COLO829 (cell line): ENCODE results near the gene GRIFIN.

Source experiments
- DNase-seq: peaks from one replicate; pipeline ENCODE4 v3.0.0; 2012; ENCODE audit warnings: low spot score

GRIFIN gene

GRCh38 chr7:2476298-2476697 lies at the start of gene GRIFIN:
TSS of gene GRIFIN (minus strand) at chr7:2476398. CDS start at chr7:2476383, 15 bp downstream.
- DNase-seq: no peak

DNA sequence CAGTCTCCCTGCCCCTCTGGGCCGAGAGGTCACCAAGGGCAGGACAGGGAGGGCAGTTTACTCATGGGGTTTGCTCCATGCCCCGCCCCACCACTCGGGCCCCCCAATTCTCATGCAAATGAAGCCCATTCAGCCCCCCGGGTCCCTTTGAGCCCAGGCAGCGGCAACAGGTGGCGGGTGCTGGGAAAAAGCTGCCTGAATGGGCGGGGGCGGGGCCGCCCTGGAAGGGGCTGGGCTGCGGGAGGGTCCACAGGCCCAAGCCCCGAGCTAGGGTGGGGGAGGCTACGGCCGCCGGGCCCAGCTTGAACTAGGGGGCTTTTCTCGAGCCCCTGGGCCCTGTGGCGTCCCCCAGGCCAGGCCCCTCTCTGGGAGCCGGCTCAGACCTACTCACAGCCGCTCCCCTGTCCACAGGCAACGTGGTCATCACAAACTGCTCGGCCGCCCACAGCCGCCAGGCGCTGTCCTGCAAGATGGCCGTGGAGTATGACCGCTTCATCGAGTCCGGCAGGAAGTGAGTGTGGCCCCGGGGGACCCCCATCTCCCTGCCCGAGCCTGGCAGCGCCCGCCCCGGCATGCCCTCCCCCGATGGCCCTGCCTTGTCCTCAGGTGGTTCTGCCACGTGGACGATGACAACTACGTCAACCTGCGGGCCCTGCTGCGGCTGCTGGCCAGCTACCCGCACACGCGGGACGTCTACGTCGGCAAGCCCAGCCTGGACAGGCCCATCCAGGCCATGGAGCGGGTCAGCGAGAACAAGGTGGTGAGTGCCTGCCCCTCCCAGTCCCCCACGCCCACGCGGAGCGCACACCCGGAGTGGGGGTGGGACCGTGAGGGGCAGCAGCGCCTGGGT lies 48.8 kb upstream of the GRIFIN start:
- DNase-seq: no peak

DNA sequence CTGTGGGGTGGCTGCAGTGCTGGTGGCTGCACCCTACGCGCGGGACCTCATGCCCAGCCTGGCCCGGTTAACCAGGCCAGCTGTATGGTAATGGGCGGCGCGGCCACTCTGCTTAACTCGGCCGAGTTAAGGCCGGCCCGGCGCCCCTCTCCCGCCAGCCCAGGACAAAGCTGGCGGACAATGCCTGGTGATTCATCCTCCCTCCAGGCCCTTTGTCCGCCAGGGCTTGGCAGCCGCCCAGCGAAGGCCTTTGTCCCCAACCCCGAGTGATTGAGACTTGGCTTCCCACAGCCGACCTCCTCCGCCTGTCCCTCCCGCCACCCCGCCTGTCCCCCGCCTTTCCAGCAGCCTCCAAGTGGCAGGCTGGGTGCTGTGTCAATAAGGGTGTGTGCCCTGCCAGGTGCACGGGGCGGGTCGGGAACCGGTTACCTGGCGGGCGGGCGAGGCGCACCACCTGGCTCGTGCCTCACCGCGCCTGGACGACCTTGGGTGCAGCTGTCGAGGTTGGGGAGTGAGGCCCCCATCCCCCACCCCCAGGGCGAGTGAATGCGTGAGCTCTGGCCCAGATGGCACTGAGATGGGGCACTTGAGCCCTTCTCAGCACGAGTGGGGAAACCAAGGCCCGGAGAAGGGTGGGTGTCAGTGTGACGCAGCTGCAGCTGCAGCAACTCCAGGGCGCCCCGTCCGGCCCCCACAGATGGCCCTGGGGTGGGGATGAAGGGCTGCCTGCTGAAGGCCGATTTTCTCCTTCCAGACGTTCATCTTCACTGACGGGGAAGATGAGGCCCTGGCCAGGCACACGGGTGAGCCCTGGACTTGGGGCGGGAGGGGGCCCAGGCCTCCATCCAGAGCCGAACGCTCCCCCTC lies 48.0 kb upstream of the GRIFIN start:
- DNase-seq: no peak

DNA sequence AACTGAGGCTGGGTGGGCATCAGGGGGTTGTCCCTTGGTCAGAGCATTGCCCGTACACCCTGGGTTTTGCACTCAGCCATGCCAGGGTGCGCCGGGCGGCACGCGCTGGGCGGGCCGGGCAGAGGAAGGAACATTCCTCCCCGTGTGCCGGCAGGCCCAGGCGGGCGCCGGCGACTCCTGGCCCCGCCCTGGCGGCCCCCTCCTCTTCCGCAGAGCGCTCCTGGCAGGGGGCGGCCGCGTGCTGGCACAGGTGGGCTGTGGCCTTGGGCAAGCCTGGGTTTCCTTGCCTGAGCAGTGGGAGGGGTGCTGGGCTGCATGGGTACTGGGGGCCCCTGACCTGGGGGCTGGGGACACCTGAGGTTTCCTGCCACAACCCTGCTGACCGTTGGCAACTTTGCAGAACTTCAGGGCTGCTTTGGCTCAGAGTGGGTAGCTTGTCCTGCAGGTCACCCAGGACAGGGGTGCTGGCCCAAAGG lies 47.3 kb upstream of the GRIFIN start:
- no peak for DNase-seq

- DNase-seq: peak; percentile 82
Measured at GRCh38 chr7:2522780-2523433, 46.7 kb upstream of the GRIFIN start.

GRCh38 chr7:2521952-2522591 lies 45.9 kb upstream of the GRIFIN start:
- DNase-seq: no peak

DNA sequence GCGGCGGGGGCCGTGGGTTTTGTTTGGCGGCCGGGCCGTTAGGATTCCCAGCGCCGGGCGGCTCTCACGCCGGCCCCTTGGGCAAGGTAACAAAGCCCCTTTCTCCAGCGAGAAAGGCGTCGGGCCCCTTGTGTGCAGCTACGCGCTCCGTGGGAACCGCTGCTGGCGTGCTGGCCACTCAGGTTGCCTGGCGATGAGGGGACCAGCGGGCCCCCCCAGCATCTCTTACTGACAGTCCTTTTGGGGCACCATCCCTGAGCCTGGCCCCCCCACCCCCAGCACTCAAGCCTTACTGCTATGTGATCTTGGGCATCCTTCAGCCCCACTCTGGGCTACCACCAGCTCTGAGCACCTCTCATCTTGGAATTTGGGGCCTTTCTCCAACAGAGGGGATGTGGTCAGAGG lies 45.1 kb upstream of the GRIFIN start:
- no peak for DNase-seq

DNA sequence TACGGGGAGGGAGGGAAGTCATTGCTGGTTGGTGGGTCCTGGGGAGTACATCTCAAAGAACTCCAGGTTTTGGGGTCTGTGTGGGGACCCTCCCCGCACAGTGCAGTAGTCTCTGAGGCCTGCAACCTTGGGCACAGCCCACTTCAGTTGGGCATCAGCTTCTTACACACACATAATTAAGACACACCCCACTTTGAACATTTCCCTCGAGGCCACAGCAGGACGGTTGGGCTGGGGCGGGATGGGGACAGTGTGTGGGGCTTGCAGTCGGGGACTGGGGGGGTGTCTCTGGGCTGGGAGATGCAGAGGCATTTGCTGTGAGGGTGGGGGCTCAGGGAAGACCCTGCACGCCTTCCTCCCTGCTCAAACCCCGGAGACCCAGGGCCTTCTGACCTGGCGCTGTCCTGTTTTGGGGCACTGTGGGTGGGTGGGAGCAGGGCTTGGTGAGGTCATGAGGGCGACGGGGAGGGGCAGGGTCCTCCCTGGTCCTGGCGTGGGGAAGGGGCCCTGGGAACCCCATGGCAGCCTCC lies 44.6 kb upstream of the GRIFIN start:
- no peak for DNase-seq

DNA sequence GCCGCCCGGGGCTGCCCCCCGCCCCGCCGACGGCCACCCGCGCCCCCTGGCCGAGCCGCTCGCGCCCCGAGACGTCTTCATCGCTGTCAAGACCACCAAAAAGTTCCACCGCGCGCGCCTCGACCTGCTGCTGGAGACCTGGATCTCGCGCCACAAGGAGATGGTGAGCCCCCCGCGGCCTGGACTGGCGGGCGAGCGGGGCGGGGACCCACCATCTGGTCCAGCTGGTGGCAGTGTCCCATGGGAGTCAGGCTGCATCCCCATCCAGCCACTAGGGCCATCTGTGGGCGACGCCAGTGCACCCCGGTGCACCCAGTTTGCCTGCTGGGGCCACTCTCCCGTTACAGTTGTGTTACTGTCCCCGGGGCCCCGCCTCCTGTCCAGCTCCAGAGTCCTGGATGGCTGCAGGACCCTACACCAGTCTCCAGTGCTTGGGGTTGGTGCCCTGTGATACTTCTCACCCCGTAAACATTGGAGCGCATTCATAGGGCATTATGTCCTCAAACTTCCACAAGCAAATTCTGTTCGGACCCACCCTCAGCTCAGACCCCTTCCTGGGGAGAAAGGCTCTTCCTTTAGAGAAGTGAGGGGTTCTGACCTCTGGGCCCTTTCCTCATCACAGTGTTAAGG lies 44.0 kb upstream of the GRIFIN start:
- no peak for DNase-seq

- peak; percentile 92 for DNase-seq
Measured at GRCh38 chr7:2519119-2519930, 43.1 kb upstream of the GRIFIN start, which contains the start of gene LFNG. TSS of gene LFNG (plus strand) at chr7:2519774. CDS start at chr7:2519862, 88 bp downstream.

- no peak for DNase-seq
Measured at GRCh38 chr7:2518737-2519118, 42.5 kb upstream of the GRIFIN start.

DNA sequence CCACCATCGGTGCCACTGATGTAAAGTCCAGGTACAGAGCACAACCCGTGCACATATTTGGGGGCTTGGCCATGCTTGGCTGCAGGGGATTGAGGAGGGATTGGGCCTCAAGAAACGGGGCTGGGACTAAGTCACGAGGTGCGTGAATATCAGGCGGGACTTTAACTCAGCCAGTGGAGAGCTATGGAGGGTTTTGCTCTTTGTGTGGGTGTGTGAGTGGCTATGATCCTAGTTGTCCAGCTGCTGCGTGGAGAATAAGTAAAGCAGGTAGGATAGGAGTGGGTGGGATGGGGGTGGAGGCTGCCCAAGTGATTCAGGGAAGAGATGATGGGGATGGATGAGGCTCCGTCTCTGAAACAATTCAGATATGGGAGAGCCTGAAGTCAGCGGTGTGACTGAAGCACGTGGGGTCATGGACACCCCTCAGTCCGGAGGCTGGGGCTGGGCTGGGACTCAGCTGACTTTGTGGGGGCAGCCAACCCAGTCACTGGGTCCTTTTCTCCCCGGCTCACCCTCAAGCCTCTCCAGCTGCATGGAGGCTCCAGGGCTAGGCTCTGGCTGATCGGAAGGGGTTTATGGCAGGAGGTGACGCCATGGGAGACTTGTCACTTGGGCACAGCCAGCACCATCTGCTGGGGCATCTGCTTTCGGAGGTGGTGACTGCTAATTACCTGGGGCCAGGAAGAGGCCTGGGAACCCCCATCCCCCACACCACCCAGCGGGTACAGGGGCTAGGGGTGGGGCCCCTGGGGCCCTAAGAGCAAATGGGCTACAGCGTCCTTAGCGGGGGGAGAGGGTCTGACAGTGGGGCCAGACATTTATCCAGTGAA lies 41.7 kb upstream of the GRIFIN start:
- DNase-seq: no peak

DNA sequence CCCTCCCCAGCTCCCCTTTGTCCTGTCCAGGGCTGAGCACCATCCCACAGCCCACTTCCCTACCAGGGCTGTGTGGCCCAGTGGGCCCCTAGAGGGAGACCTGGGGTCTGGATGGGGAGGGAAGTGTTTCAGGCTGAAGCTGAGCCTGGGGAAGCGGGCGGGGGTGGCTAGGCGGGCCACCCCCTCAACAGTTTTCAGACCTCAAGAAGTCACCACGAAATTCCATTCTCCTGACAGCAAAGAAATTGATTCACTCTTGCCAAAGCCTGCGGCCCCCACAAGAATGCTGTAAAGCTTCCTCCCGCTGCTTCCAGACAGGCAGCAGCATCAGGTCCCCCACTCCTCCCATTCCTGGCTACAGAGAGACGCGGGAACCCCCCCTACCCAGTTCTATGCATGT lies 40.8 kb upstream of the GRIFIN start:
- no peak for DNase-seq

- DNase-seq: no peak
Measured at GRCh38 chr7:2516194-2516555, 40.0 kb upstream of the GRIFIN start.

GRCh38 chr7:2515424-2516193 lies 39.4 kb upstream of the GRIFIN start:
- DNase-seq: no peak

- no peak for DNase-seq
Measured at GRCh38 chr7:2514473-2515423, 38.5 kb upstream of the GRIFIN start.

DNA sequence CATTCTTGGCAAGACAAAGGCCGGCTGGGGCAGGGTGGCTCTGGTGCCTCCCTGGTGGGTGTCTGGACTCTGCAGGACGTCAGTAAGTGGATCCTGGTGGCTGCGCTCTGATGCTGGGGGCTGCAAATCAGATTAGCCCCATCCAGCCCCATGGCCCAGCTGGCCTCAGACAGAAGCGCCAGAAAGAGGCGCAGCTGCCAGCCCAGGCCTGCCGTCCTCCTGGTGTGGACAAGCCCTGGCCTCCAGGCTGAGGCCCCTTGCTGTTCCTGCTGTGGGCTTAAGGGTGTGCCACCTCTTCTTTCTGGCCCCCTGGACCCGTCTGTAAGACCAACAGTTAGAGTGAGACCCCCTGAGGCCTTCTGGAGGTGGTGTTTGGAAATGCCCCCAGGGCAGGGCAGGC lies 37.5 kb upstream of the GRIFIN start:
- DNase-seq: no peak
